GM12875 (cell line): ENCODE measurements around the gene PITPNB.

ENCODE experiments used
- H3K4me3 ChIP-seq: one replicate; pipeline ENCODE4 v1.5.1; 2011; ENCODE audit warnings: low read depth, low read length, control low read depth
- TF ChIP-seq, protein P1 (sequence below): IDR thresholded peaks from 2 replicates; pipeline ENCODE4 v1.5.1; 2011; ENCODE audit warnings: low read depth, mild to moderate bottlenecking, control low read depth, inconsistent platforms, low read length, moderate library complexity, borderline replicate concordance; ENCODE audit not compliant: insufficient read depth

Gene PITPNB

DNA sequence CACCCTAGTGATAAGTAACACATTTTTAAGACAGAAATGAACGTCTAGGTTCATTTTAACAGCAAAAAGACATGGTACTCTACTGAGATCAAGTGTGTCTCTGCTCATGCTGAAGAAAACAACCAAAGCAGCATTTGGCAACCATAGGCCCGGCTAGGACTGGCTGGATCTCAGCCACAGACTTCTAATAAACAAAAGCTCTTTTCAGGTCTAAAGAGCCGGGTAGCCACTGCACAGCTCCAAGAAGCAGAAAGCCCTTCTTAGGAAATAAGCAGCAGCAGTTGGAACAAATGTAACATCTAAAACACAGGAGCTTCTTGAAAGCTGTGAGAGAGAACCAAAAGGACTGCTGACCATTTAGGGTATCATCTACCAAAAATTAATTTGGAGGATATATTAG is 37.6 kb downstream of the PITPNB start:
- TF ChIP-seq, protein P1, sequence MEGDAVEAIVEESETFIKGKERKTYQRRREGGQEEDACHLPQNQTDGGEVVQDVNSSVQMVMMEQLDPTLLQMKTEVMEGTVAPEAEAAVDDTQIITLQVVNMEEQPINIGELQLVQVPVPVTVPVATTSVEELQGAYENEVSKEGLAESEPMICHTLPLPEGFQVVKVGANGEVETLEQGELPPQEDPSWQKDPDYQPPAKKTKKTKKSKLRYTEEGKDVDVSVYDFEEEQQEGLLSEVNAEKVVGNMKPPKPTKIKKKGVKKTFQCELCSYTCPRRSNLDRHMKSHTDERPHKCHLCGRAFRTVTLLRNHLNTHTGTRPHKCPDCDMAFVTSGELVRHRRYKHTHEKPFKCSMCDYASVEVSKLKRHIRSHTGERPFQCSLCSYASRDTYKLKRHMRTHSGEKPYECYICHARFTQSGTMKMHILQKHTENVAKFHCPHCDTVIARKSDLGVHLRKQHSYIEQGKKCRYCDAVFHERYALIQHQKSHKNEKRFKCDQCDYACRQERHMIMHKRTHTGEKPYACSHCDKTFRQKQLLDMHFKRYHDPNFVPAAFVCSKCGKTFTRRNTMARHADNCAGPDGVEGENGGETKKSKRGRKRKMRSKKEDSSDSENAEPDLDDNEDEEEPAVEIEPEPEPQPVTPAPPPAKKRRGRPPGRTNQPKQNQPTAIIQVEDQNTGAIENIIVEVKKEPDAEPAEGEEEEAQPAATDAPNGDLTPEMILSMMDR: no peak
- no peak overlapping the region for H3K4me3 ChIP-seq

DNA sequence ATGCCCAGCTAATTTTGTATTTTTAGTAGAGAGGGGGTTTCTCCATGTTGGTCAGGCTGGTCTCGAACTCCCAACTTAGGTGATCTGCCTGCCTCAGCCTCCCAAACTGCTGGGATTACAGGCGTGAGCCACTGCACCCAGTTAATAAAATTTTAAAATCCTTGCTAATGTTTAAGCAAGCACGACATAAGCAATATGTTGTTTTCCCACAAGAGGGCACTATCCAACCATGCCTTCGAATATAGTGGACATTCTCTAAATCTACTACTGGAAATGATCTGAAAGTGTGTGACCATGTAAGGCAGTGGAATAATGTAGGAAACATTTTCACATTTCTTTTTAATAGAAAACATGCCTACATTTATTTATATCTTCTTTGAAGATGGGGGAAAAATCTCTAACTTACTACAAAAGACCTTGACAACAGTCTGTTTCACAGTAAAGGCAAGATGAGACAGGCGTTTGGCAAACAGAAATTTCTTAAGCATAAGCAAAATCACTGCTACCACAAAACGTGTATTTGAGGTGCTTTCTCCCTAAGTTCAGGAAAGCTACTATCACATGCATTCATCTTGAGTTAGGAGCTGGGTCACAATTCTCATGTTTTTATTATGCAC is 38.2 kb downstream of the PITPNB start:
- H3K4me3 ChIP-seq: no peak overlapping the region
- TF ChIP-seq, protein P1: peak; percentile 47; the same call in 1 of the 2 replicates

DNA sequence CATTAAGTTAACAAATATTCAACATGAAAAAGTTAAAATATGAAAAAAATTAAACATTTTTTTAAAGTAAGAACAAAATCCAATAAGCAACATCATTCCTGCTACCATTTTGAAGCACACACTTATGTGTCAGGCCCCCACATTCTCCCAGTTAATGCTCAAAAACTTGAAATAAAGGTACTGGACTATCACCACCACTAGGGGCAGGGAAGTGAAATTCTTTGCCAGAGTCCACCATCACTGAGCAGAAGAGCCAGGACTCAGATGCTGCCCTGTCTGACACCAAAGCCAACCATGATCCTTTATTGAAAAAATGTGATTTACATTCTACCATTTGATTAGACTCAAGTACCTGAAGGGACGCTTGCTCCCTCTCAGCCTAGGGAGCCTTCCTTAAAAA is 39.1 kb downstream of the PITPNB start:
- no peak overlapping the region for H3K4me3 ChIP-seq
- TF ChIP-seq, protein P1: peak; percentile 58

DNA sequence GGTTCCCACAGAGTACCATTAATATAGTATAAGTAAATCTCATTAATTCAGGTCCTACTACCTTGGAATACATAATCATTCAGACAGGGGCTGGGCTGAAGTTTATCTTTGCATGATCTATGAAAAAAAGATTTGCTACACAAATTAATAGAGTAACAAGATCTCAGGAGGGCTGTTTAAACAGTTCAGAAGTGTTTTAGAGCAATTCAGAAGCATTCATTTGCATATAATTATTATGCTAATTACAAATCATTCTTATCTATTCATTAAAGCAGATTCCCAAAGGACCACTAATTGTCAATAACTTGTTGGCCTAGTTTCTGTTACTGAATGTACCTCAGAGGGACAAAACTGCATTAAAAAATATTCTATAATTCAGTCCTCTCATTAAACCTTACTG is 40.5 kb downstream of the PITPNB start:
- H3K4me3 ChIP-seq: no peak overlapping the region
- TF ChIP-seq, protein P1: no peak

DNA sequence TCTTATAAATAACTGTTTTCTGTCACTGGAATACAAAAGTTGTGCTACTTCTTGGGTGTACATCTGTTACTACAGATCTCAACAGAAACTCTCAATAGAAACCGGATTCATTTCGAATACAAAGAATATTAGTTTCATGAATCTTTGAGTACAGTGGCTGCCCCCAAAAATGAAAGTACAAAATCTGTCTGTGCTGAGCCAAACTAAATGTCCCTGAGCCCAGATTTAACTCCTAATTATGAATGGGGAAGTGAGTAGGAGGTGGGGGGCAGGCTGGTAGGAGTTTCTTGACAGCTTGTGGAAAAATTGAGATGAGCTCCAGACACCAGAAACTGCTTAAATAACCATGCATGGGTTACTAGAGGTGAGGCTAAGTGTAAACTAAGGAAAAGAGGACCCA is 41.6 kb downstream of the PITPNB start:
- no peak overlapping the region for H3K4me3 ChIP-seq
- TF ChIP-seq, protein P1: no peak

DNA sequence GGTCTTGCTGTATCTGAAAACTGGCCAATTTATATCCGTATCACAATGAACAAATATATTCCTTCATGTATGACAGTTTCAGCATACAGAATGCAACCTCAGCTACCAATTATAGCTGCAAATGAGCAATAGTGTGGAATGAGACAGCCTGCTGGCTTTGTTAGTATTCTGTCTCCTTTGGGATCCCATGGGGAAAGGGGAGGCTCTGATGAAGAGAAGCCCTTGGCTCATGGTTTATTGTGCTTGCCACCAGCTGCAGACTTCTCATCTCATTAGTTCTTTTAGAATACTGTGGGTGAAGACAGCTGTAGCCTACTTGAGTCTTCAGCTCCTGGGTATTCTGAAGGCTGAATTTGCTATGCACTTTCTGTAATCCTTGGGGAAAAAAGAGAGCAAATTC is 42.4 kb downstream of the PITPNB start:
- TF ChIP-seq, protein P1: no peak

DNA sequence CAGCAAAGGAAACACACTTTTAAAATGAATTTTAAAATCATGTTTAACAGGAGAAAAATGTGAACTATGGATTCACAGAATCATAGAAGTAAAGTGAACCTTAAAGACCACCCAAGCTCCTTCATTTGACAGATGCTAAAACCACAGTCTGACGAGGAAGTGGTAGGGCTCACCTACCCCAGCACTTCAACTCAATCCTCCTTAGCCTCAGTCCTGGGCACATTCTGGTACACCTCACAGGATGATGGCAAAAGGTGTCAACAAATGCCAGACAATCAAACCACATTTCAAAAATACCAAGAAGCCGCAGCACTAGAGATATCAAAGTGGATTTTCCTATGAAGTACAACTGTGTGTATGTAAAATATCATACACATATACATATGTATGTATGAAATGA is 43.1 kb downstream of the PITPNB start:
- no peak overlapping the region for H3K4me3 ChIP-seq
- TF ChIP-seq, protein P1: no peak

More for the DNA sequence above, 42.4 kb downstream of the PITPNB start:
- H3K4me3 ChIP-seq: no peak overlapping the region
